GM18951 (cell line): ENCODE data around the gene EPB41L2.

Source experiments
- POLR2A ChIP-seq: IDR thresholded peaks from 4 replicates; pipeline ENCODE4 v1.6.1; 2011; ENCODE audit warnings: mild to moderate bottlenecking; ENCODE audit not compliant: insufficient read length, insufficient read depth; ENCODE audit errors: extremely low read depth
- in situ Hi-C: fragments of 300-500 bp; cut with MboI; formaldehyde crosslinking; loops from one replicate; pipeline ENCODE4 v1.12.0; 2022; ENCODE audit warnings: low sequenced_read_pairs, mixed read lengths, inconsistent platforms; ENCODE audit not compliant: unreplicated experiment

EPB41L2 gene

DNA sequence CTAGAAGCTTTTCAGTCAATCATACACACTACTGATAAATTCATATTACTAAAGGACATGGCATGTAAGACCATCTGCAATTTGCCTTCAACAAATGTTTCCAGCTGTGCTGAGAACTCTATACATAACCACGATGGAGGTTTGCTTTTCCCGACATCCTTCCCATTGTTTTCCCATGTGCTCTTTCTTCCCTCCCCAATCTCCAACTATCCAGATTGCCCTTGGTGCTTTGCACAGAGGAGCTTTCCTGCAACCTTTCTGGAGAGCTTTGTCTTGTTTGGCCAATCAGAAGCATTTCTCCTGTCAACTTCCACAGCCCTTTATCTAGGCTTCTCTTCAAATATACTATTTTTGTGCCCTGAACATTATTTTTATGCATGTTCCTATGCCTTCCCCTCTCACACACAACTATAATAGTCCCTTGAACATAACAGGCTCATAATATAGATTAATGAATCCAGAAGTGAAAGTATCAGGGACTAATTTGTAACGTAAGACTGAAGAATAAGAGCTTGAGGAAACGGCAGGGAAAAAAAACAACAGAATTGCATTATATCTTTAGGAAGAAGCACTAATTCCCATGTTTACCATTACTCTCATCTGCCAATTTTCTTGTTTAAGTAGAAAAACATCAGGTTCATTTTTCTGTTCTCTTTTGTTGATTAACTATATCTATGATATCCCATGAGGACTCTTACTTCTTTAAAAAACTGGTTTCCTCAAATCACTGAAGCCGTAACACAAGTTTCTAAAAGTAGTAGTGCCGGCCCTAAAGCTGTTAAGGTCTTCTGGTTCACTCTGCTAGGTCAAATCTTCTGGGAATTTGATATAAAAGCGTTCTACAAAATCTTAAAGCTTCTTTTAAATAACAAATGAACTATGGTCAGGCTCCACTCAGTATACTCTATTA lies 215.8 kb downstream of the EPB41L2 start:
- no peak for TF ChIP-seq POLR2A
- in situ Hi-C loops, result no loop called here

GRCh38 chr6:130846501-130846900 lies 216.5 kb downstream of the EPB41L2 start:
- no peak for TF ChIP-seq POLR2A
- in situ Hi-C loops, result no loop called here

DNA sequence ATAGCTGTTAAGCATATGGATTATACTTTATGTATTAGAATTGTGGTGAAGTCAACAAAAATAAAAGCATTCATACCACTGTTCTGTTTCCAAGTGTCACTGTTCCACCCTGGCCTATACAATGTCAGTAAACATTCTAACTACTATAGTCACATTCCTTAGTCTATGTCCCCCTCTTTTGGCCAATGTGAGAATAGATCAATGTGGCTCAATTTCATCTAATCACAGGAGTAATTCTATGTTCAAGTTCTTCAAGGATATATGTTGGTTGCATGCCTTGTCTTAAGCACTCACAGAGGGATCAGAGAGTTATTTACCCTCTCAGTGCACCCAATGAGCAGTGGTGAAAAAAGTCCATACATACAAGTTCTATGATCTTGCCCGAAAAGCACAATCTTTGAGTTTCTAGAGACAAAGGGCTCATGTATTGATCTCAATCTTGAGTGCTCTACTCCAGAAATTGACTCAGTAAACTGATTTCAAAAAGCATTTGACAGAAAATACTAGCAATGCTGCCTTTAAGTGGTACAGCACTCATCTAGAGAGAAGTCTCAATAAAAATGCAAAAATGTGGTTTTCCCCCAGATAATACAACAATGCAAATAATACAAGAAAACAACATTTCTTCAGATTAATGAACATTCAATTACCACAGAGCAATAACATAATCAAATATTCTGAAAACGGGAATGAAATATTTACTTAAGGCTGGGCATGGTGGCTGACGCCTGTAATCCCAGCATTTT lies 219.3 kb downstream of the EPB41L2 start:
- in situ Hi-C loops, result no loop called here
- TF ChIP-seq POLR2A, result no peak

- in situ Hi-C loops, result no loop called here
- TF ChIP-seq POLR2A, result no peak
These were observed 221.8 kb downstream of the EPB41L2 start for GRCh38 chr6:130841128-130841728.

DNA sequence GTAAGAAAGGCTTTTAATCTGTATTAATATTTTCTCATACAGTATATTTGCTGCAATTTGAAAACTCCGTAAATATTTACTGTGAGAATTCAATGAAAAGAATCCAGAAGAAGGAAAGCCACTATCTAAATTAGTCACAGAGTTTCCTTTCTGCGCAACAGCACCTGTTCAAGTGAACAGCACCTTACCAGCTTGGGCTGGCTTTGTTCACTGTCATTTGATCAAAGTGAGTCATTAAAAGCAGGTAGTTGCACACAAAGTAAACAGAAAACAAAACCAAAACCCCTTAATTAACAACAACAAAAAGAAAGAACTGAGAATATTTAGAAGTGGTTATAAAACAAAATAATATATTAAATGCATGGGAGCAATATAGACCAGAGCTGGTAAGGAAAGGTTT lies 223.0 kb downstream of the EPB41L2 start:
- no peak for TF ChIP-seq POLR2A
- in situ Hi-C loops, result no loop called here

- in situ Hi-C loops, result no loop called here
- no peak for TF ChIP-seq POLR2A
These were observed 223.7 kb downstream of the EPB41L2 start for GRCh38 chr6:130839379-130839778.

- no peak for TF ChIP-seq POLR2A
- in situ Hi-C loops, result no loop called here
These were observed 224.1 kb downstream of the EPB41L2 start for GRCh38 chr6:130838951-130839350.

- in situ Hi-C loops, result no loop called here
- no peak for TF ChIP-seq POLR2A
These were observed 224.7 kb downstream of the EPB41L2 start for GRCh38 chr6:130838250-130838860.

DNA sequence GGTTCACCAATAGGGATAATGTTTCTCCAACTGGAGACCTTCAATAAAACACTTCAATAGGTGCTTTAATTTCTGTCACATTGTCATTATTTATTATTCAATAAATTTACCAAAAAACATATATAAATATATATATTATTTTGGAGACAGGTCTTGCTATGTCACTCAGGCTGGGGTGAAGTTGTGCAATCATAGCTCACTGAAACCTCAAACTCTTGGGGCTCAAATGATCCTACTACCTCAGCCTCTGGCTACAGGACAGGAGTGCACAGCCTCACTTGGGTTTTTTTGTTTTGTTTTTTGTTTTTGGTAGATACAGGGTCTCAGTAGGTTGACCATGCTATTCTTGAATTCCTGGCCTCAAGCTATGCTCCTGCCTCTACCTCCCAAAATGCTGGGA lies 226.0 kb downstream of the EPB41L2 start:
- TF ChIP-seq POLR2A, result no peak
- in situ Hi-C loops, result no loop called here

DNA sequence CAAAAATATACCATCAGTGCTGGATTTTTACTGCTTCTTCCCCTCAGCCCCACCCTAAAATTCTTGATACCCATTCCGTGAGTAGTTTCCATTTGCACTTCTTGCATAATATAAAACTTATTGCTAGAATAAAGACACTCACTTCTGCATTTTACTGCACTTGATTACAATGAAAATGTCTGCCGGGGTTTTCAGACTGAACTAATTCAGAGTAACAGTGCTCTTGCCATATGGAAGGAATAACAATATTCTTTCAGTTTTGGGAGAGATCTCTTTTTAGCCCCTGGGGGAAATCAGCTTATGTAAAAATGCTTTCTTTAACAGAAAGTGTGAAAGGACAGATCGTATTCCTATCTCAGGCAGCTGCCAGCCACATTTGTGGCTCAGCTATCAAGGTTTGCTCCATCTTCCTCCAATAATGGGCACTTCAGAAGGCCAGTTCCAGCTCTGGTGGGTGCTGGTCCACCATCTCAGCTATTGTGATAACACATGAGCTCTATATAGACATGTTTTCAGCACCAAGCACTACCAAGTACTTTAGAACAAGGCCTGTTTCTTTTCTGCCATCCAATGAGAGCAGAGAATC lies 226.9 kb downstream of the EPB41L2 start:
- TF ChIP-seq POLR2A, result no peak
- in situ Hi-C loops, result no loop called here

- in situ Hi-C loops, result no loop called here
- TF ChIP-seq POLR2A, result no peak
These were observed 228.4 kb downstream of the EPB41L2 start for GRCh38 chr6:130834482-130835251.

GRCh38 chr6:130833569-130833968 lies 229.5 kb downstream of the EPB41L2 start:
- in situ Hi-C loops, result no loop called here
- TF ChIP-seq POLR2A, result no peak

GRCh38 chr6:130831607-130832006 lies 231.4 kb downstream of the EPB41L2 start:
- in situ Hi-C loops, result no loop called here

More at GRCh38 chr6:130831607-130832006, 231.4 kb downstream of the EPB41L2 start:
- no peak for TF ChIP-seq POLR2A
